WTC11 (cell line): ENCODE data around the gene IQGAP2. TPM values are rescaled to one million over a fixed set of nuclear protein-coding genes. Genes with fewer than 3 reads are reported as not detected.

Source experiments
- ATAC-seq: fragments of 200-7000 bp; cut with Tn5 transposase; 2 replicates; pipeline ENCODE4 v1.10.0; 2021; ENCODE audit warnings: mild to moderate bottlenecking, moderate library complexity
- CTCF ChIA-PET: fragments of 300-600 bp; sonication (Branson Sonifier 250); formaldehyde crosslinking; loops from one replicate; lab custom pipeline; 2021; ENCODE audit warnings: antibody characterized with exemption; lab: Charles Lee
- POLR2A ChIA-PET: fragments of 350-600 bp; sonication (Branson Sonifier 250); formaldehyde crosslinking; loops from one replicate; lab custom pipeline; 2021; ENCODE audit warnings: antibody characterized with exemption; lab: Charles Lee
- DNase-seq: peaks from one replicate; pipeline ENCODE4 v3.0.0; 2021; ENCODE audit warnings: low spot score
- H3K27ac Mint-ChIP-seq: 2 replicates; pipeline ENCODE4 v1.8.0; 2021; ENCODE audit warnings: mixed read lengths
- H3K27me3 Mint-ChIP-seq: 2 replicates; pipeline ENCODE4 v1.8.0; 2021; ENCODE audit warnings: low read depth, mild to moderate bottlenecking, moderate library complexity, mixed read lengths
- H3K36me3 Mint-ChIP-seq: 2 replicates; pipeline ENCODE4 v1.8.0; 2021; ENCODE audit warnings: mixed read lengths
- H3K4me1 Mint-ChIP-seq: 2 replicates; pipeline ENCODE4 v1.8.0; 2022; ENCODE audit warnings: mixed read lengths
- H3K4me3 Mint-ChIP-seq: 2 replicates; pipeline ENCODE4 v1.8.0; 2021; ENCODE audit warnings: mild to moderate bottlenecking, moderate library complexity, mixed read lengths
- H3K9me3 Mint-ChIP-seq: 2 replicates; pipeline ENCODE4 v1.8.0; 2021; ENCODE audit warnings: mixed read lengths
- ARID4B ChIP-seq: sonication (generic); formaldehyde crosslinking; IDR thresholded peaks from 2 replicates; pipeline ENCODE4 v1.8.0; 2023; ENCODE audit warnings: missing genetic modification reagents, mild to moderate bottlenecking, borderline replicate concordance
- ATF1 ChIP-seq: sonication (generic); formaldehyde crosslinking; IDR thresholded peaks from 2 replicates; pipeline ENCODE4 v1.8.1; 2023; ENCODE audit warnings: mild to moderate bottlenecking, moderate library complexity, missing genetic modification reagents
- CTCF ChIP-seq: fragments of 200-600 bp; IDR thresholded peaks from 2 replicates; pipeline ENCODE4 v1.8.0; 2022; ENCODE audit warnings: antibody characterized with exemption
- ERG ChIP-seq: fragments of 250-450 bp; sonication (Bioruptor Pico); IDR thresholded peaks from 2 replicates; pipeline ENCODE4 v1.8.0; 2021; ENCODE audit warnings: mild to moderate bottlenecking
- ESRRA ChIP-seq: sonication (generic); formaldehyde crosslinking; IDR thresholded peaks from 2 replicates; pipeline ENCODE4 v1.8.1; 2022; ENCODE audit warnings: mild to moderate bottlenecking, missing genetic modification reagents, borderline replicate concordance
- FOXK1 ChIP-seq: sonication (generic); formaldehyde crosslinking; IDR thresholded peaks from 2 replicates; pipeline ENCODE4 v1.8.0; 2022; ENCODE audit warnings: mild to moderate bottlenecking, moderate library complexity, missing genetic modification reagents
- GRHL2 ChIP-seq: fragments of 250-450 bp; sonication (Bioruptor Pico); IDR thresholded peaks from 2 replicates; pipeline ENCODE4 v1.8.0; 2022; ENCODE audit warnings: mild to moderate bottlenecking, moderate library complexity; ENCODE audit not compliant: insufficient replicate concordance, severe bottlenecking
- GTF2I ChIP-seq: fragments of 250-450 bp; sonication (Bioruptor Pico); conservative IDR thresholded peaks from 2 replicates; pipeline ENCODE4 v1.4.0; 2021; ENCODE audit warnings: mild to moderate bottlenecking
- JAZF1 ChIP-seq: fragments of 250-450 bp; sonication (Bioruptor Pico); IDR thresholded peaks from 2 replicates; pipeline ENCODE4 v1.9.0; 2021; ENCODE audit warnings: moderate library complexity, mild to moderate bottlenecking, inconsistent platforms
- KAT7 ChIP-seq: sonication (generic); formaldehyde crosslinking; IDR thresholded peaks from 2 replicates; pipeline ENCODE4 v1.8.1; 2023; ENCODE audit warnings: missing genetic modification reagents, mild to moderate bottlenecking, borderline replicate concordance
- MAX ChIP-seq: sonication (generic); formaldehyde crosslinking; IDR thresholded peaks from 2 replicates; pipeline ENCODE4 v1.8.0; 2022; ENCODE audit warnings: mild to moderate bottlenecking, missing genetic modification reagents
- NR1H2 ChIP-seq: sonication (generic); formaldehyde crosslinking; IDR thresholded peaks from 2 replicates; pipeline ENCODE4 v1.9.0; 2021; ENCODE audit warnings: mild to moderate bottlenecking, moderate library complexity, missing genetic modification reagents
- NR2C2 ChIP-seq: sonication (generic); formaldehyde crosslinking; IDR thresholded peaks from 2 replicates; pipeline ENCODE4 v1.8.0; 2022; ENCODE audit warnings: mild to moderate bottlenecking, missing genetic modification reagents
- RORB ChIP-seq: fragments of 250-450 bp; sonication (Bioruptor Pico); IDR thresholded peaks from 2 replicates; pipeline ENCODE4 v1.9.0; 2021; ENCODE audit warnings: mild to moderate bottlenecking
- SMAD4 ChIP-seq: sonication (generic); formaldehyde crosslinking; IDR thresholded peaks from 2 replicates; pipeline ENCODE4 v1.8.0; 2022; ENCODE audit warnings: mild to moderate bottlenecking, missing genetic modification reagents
- SP1 ChIP-seq: sonication (generic); formaldehyde crosslinking; conservative IDR thresholded peaks from 2 replicates; pipeline ENCODE4 v1.8.1; 2022; ENCODE audit warnings: missing genetic modification reagents
- STAT6 ChIP-seq: sonication (generic); formaldehyde crosslinking; conservative IDR thresholded peaks from 2 replicates; pipeline ENCODE4 v1.8.1; 2023; ENCODE audit warnings: mild to moderate bottlenecking, low read depth, missing genetic modification reagents, moderate library complexity
- TEAD1 ChIP-seq: sonication (generic); formaldehyde crosslinking; IDR thresholded peaks from 2 replicates; pipeline ENCODE4 v1.8.0; 2022; ENCODE audit warnings: mild to moderate bottlenecking, missing genetic modification reagents
- ZNF138 ChIP-seq: sonication (generic); formaldehyde crosslinking; conservative IDR thresholded peaks from 2 replicates; pipeline ENCODE4 v1.8.1; 2022; ENCODE audit warnings: mild to moderate bottlenecking, moderate library complexity, missing genetic modification reagents
- ZNF219 ChIP-seq: sonication (generic); formaldehyde crosslinking; IDR thresholded peaks from 2 replicates; pipeline ENCODE4 v1.8.0; 2023; ENCODE audit warnings: missing genetic modification reagents, mild to moderate bottlenecking, borderline replicate concordance
- ZNF263 ChIP-seq: sonication (generic); formaldehyde crosslinking; IDR thresholded peaks from 2 replicates; pipeline ENCODE4 v1.8.1; 2022; ENCODE audit warnings: low read depth, mild to moderate bottlenecking, moderate library complexity, missing genetic modification reagents
- total RNA-seq: library from RNA; stranded (reverse); gene quantifications from 3 replicates; pipeline ENCODE4 v1.2.3, GENCODE V29; 2021

Gene IQGAP2
- total RNA-seq, 1 experiment from 2014 or later, result 70.6 TPM

GRCh38 chr5:76608833-76609232, 205.7 kb downstream of the IQGAP2 start:
- ATAC-seq, result no peak
- no peaks in the 10 kb centered on the region for H3K27me3 Mint-ChIP-seq
- CTCF ChIA-PET, result no interaction called here

GRCh38 chr5:76610196-76610595, 207.1 kb downstream of the IQGAP2 start:
- ATAC-seq, result no peak
- no peak for TF ChIP-seq ARID4B (CRISPR knock-in tag)
- TF ChIP-seq GRHL2 (CRISPR knock-in tag), result no peak
- no peak for TF ChIP-seq SMAD4 (CRISPR knock-in tag)
- TF ChIP-seq JAZF1 (CRISPR knock-in tag), result no peak
- no peak for TF ChIP-seq ZNF219 (CRISPR knock-in tag)
- no peak for TF ChIP-seq SP1
- TF ChIP-seq FOXK1 (CRISPR knock-in tag), result no peak
- TF ChIP-seq ERG (CRISPR knock-in tag), result no peak
- no peak for TF ChIP-seq RORB
- TF ChIP-seq ZNF138 (CRISPR knock-in tag), result no peak
- no peak for TF ChIP-seq TEAD1 (CRISPR knock-in tag)
- no peak for TF ChIP-seq GTF2I (CRISPR knock-in tag)
- no peak for TF ChIP-seq KAT7 (CRISPR knock-in tag)
- no peak for DNase-seq
- Mint-ChIP-seq H3K36me3 (peaks cover 7% of the 10 kb centered on the region; the same call in 1 of the 2 replicates), H3K4me3 (no peak overlapping the region), H3K27ac (no peak overlapping the region), H3K9me3 (no peaks in the 10 kb centered on the region), H3K4me1 (peaks cover 14% of the 10 kb centered on the region), H3K27me3 (no peaks in the 10 kb centered on the region)
- ChIA-PET POLR2A (no interaction called here), CTCF (interaction anchor here (2.7 to 3.3 kb wide), 2 partner anchors 9 to 164 kb away, joined by 11 to 14 read pairs; no protein-coding TSS in a partner anchor)

More at GRCh38 chr5:76608833-76609232, 205.7 kb downstream of the IQGAP2 start:
- H3K36me3 Mint-ChIP-seq, result peaks cover 18% of the 10 kb centered on the region
- no peak for TF ChIP-seq CTCF
- TF ChIP-seq, all 79 proteins: peak for 0
- H3K4me3 Mint-ChIP-seq, result no peak overlapping the region
- no peak overlapping the region for H3K27ac Mint-ChIP-seq
- peaks cover 14% of the 10 kb centered on the region for H3K4me1 Mint-ChIP-seq
- POLR2A ChIA-PET, result no interaction called here
- DNase-seq, result no peak
- no peaks in the 10 kb centered on the region for H3K9me3 Mint-ChIP-seq

GRCh38 chr5:76612942-76613341, 209.9 kb downstream of the IQGAP2 start:
- ChIA-PET POLR2A (no interaction called here), CTCF (interaction anchor here (3.3 kb wide), 1 partner anchor 12 kb away, joined by 14 read pairs; no protein-coding TSS in a partner anchor)
- ATAC-seq (no peak), DNase-seq (no peak)
- H3K27ac Mint-ChIP-seq, result no peak overlapping the region
- no peak overlapping the region for H3K4me3 Mint-ChIP-seq
- no peaks in the 10 kb centered on the region for H3K27me3 Mint-ChIP-seq
- H3K9me3 Mint-ChIP-seq, result no peaks in the 10 kb centered on the region
- peaks cover 7% of the 10 kb centered on the region; the same call in 1 of the 2 replicates for H3K36me3 Mint-ChIP-seq
- H3K4me1 Mint-ChIP-seq, result no peaks in the 10 kb centered on the region
- TF ChIP-seq NR2C2 (no peak), MAX (no peak), NR1H2 (CRISPR knock-in tag) (no peak), SMAD4 (CRISPR knock-in tag) (no peak), STAT6 (CRISPR knock-in tag) (no peak), ZNF263 (CRISPR knock-in tag) (no peak), ATF1 (CRISPR knock-in tag) (no peak), ESRRA (CRISPR knock-in tag) (no peak)
